Panc1 (cell line): ENCODE data around the gene ZC2HC1B. TPM values are rescaled to one million over a fixed set of nuclear protein-coding genes. Genes with fewer than 3 reads are reported as not detected.

Experiments
- ATAC-seq: fragments of 200-7000 bp; cut with Tn5 transposase; 2 replicates; pipeline ENCODE4 v1.9.1; 2020; ENCODE audit warnings: mild to moderate bottlenecking, moderate library complexity
- BruUV-seq: library from RNA; stranded (reverse); fragments of 400-500 nt; replicated peaks from 2 replicates; lab custom pipeline; 2021; lab: Mats Ljungman, UMichigan
- CTCF ChIA-PET: fragments of 300-600 bp; sonication (Branson Sonifier 250); formaldehyde crosslinking; loops from one replicate; lab custom pipeline; 2022; ENCODE audit warnings: antibody characterized with exemption; lab: Charles Lee
- POLR2A ChIA-PET: fragments of 300-600 bp; sonication (Branson Sonifier 250); formaldehyde crosslinking; loops from one replicate; lab custom pipeline; 2022; ENCODE audit warnings: antibody characterized with exemption; lab: Charles Lee
- DNase-seq: peaks from one replicate; pipeline ENCODE4 v3.0.0-alpha.2; 2010; ENCODE audit warnings: low read depth, low spot score
- H3K27ac ChIP-seq: 2 replicates; pipeline ENCODE4 v1.5.1; 2011; ENCODE audit warnings: mild to moderate bottlenecking, low read length, inconsistent platforms
- H3K27me3 ChIP-seq: fragments of 200-500 bp; sonication (Bioruptor generic); 2 replicates; pipeline ENCODE4 v1.6.0; 2014; ENCODE audit warnings: low read length, inconsistent platforms; ENCODE audit not compliant: control insufficient read depth, insufficient read depth
- H3K36me3 ChIP-seq: fragments of 200-500 bp; sonication (Bioruptor generic); 2 replicates; pipeline ENCODE4 v1.5.1; 2014; ENCODE audit warnings: inconsistent platforms, mild to moderate bottlenecking, low read length, moderate library complexity; ENCODE audit not compliant: control insufficient read depth, insufficient read depth
- H3K4me1 ChIP-seq: 2 replicates; pipeline ENCODE4 v1.5.1; 2011; ENCODE audit warnings: inconsistent platforms, mild to moderate bottlenecking, low read length, moderate library complexity; ENCODE audit not compliant: control insufficient read depth, insufficient read depth
- H3K4me3 ChIP-seq, 2 experiments: 2 replicates each; pipeline ENCODE4 v1.5.1; 2011 to 2012; ENCODE audit warnings: low read depth in 2 of 2, low read length in 2 of 2, mild to moderate bottlenecking in 2 of 2, inconsistent platforms in 1 of 2, moderate library complexity in 1 of 2
- H3K9me3 ChIP-seq: fragments of 200-500 bp; sonication (Bioruptor generic); 2 replicates; pipeline ENCODE4 v1.5.1; 2014; ENCODE audit warnings: low read depth, mild to moderate bottlenecking, inconsistent platforms, low read length, moderate library complexity; ENCODE audit not compliant: control insufficient read depth, insufficient read depth
- POLR2AphosphoS5 ChIP-seq: IDR thresholded peaks from 2 replicates; pipeline ENCODE4 v1.6.1; 2012; ENCODE audit warnings: mild to moderate bottlenecking, low read depth, low read length, moderate library complexity
- SIN3A ChIP-seq: IDR thresholded peaks from 2 replicates; pipeline ENCODE4 v1.6.1; 2012; ENCODE audit warnings: low read depth, mild to moderate bottlenecking, low read length, moderate library complexity, borderline replicate concordance; ENCODE audit not compliant: insufficient read depth
- TCF7L2 ChIP-seq: IDR thresholded peaks from 2 replicates; pipeline ENCODE4 v1.6.1; 2011; ENCODE audit warnings: mild to moderate bottlenecking, low read depth, low read length, inconsistent platforms
- in situ Hi-C: cut with HindIII; loops from 2 replicates; pipeline ENCODE4 v1.10.0; 2016; ENCODE audit warnings: low sequenced_read_pairs, low pct_unique_long_range_greater_than_20kb
- intact Hi-C: fragments of 100-400 bp; cut with micrococcal nuclease; formaldehyde crosslinking; loops from one replicate; pipeline ENCODE4 v1.10.0; 2022; ENCODE audit not compliant: unreplicated experiment
- total RNA-seq: library from RNA; stranded (reverse); gene quantifications from one replicate; pipeline ENCODE4 v1.2.1, GENCODE V29; 2021; ENCODE audit not compliant: unreplicated experiment
- TF ChIP-seq, protein P1 (sequence below), 2 experiments: IDR thresholded peaks; 2 replicates each; pipeline ENCODE4 v1.6.1; 2011 to 2012; ENCODE audit warnings: low read depth in 2 of 2, control low read depth in 1 of 2, low read length in 1 of 2, mild to moderate bottlenecking in 1 of 2, moderate library complexity in 1 of 2; ENCODE audit not compliant: insufficient read depth in 1 of 2
- TF ChIP-seq, protein P2 (sequence below): fragments of 450-650 bp; IDR thresholded peaks from 2 replicates; pipeline ENCODE4 v1.5.1; 2017; ENCODE audit warnings: mild to moderate bottlenecking

ZC2HC1B gene
- total RNA-seq, 1 experiment from 2014 or later, result not detected

- ATAC-seq (no peak), DNase-seq (no peak)
- in situ Hi-C loops, result no loop called here
- Histone ChIP-seq H3K27me3 (no peaks in the 10 kb centered on the region), H3K4me1 (no peaks in the 10 kb centered on the region), H3K36me3 (no peaks in the 10 kb centered on the region), H3K4me3 (no peak overlapping the region), H3K9me3 (no peaks in the 10 kb centered on the region), H3K27ac (no peak overlapping the region)
- ChIA-PET POLR2A (interaction anchor here (0.7 kb wide), 1 partner anchor 129 kb away, joined by 7 read pairs; no protein-coding TSS in a partner anchor), CTCF (no interaction called here)
- intact Hi-C loops, result no loop called here
- BruUV-seq, result no TSS peak
- TF ChIP-seq SIN3A, result no peak
- no peak for TF ChIP-seq TCF7L2
- TF ChIP-seq, protein P1, sequence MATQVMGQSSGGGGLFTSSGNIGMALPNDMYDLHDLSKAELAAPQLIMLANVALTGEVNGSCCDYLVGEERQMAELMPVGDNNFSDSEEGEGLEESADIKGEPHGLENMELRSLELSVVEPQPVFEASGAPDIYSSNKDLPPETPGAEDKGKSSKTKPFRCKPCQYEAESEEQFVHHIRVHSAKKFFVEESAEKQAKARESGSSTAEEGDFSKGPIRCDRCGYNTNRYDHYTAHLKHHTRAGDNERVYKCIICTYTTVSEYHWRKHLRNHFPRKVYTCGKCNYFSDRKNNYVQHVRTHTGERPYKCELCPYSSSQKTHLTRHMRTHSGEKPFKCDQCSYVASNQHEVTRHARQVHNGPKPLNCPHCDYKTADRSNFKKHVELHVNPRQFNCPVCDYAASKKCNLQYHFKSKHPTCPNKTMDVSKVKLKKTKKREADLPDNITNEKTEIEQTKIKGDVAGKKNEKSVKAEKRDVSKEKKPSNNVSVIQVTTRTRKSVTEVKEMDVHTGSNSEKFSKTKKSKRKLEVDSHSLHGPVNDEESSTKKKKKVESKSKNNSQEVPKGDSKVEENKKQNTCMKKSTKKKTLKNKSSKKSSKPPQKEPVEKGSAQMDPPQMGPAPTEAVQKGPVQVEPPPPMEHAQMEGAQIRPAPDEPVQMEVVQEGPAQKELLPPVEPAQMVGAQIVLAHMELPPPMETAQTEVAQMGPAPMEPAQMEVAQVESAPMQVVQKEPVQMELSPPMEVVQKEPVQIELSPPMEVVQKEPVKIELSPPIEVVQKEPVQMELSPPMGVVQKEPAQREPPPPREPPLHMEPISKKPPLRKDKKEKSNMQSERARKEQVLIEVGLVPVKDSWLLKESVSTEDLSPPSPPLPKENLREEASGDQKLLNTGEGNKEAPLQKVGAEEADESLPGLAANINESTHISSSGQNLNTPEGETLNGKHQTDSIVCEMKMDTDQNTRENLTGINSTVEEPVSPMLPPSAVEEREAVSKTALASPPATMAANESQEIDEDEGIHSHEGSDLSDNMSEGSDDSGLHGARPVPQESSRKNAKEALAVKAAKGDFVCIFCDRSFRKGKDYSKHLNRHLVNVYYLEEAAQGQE (IDR thresholded peaks at IDR 0.05; ENCODE audit: insufficient read depth in 1 of 2, low read depth in 2 of 2, low read length in 1 of 2), result no peak
- TF ChIP-seq POLR2AphosphoS5, result no peak
- TF ChIP-seq, protein P2, sequence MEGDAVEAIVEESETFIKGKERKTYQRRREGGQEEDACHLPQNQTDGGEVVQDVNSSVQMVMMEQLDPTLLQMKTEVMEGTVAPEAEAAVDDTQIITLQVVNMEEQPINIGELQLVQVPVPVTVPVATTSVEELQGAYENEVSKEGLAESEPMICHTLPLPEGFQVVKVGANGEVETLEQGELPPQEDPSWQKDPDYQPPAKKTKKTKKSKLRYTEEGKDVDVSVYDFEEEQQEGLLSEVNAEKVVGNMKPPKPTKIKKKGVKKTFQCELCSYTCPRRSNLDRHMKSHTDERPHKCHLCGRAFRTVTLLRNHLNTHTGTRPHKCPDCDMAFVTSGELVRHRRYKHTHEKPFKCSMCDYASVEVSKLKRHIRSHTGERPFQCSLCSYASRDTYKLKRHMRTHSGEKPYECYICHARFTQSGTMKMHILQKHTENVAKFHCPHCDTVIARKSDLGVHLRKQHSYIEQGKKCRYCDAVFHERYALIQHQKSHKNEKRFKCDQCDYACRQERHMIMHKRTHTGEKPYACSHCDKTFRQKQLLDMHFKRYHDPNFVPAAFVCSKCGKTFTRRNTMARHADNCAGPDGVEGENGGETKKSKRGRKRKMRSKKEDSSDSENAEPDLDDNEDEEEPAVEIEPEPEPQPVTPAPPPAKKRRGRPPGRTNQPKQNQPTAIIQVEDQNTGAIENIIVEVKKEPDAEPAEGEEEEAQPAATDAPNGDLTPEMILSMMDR, result no peak
Observed at GRCh38 chr6:143929975-143930374, 65.7 kb downstream of the ZC2HC1B start.

DNA sequence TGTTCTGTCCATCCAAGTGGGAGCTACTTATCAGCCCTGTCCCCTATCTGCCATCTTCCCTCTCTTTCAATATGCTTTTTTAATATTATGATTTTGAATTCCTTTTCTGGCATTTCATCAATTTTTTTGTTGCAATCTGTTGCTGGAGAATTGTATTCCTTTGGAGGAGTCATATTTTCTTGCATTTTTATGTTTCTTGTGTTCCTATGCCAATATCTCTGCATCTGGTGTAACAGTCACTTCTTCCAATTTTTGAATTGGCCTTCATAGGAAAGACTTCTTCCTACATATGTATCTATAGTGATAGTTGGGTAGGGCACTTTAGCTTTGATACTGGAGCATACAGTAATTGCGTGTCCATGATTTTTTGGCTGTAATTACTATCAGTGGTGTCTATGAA, 70.1 kb downstream of the ZC2HC1B start:
- BruUV-seq, result no TSS peak
- Histone ChIP-seq H3K9me3 (no peaks in the 10 kb centered on the region), H3K27me3 (0 out of 2 replicates have a peak, but pooled peaks cover 3% of the 10 kb centered on the region), H3K4me1 (no peaks in the 10 kb centered on the region), H3K36me3 (no peaks in the 10 kb centered on the region), H3K27ac (no peak overlapping the region), H3K4me3 (no peak overlapping the region)
- TF ChIP-seq, protein P1 (IDR thresholded peaks at IDR 0.05; ENCODE audit: insufficient read depth in 1 of 2, low read depth in 2 of 2, low read length in 1 of 2), result no peak
- TF ChIP-seq POLR2AphosphoS5 (no peak), SIN3A (no peak), TCF7L2 (no peak)
- TF ChIP-seq, protein P2, result no peak
- in situ Hi-C loops (no loop called here), intact Hi-C loops (no loop called here)
- DNase-seq, result no peak
- CTCF ChIA-PET, result no interaction called here
- no peak for ATAC-seq
- POLR2A ChIA-PET, result no interaction called here
